Measurements from ENCODE around the gene BTG1. TPM values are rescaled to one million over a fixed set of nuclear protein-coding genes. Genes with fewer than 3 reads are reported as not detected.

The BTG1 gene
- total RNA-seq, 1 donor from 2014 or later = 72.2 TPM

GRCh38 chr12:92142251-92142926, 3.3 kb downstream of the BTG1 start:
- DNase-seq = no peak
- Mint-ChIP-seq H3K4me1 (ENCODE audit: low read depth, unreplicated experiment) (peaks cover 15% of the 10 kb centered on the region), H3K36me3 (ENCODE audit: unreplicated experiment) (no peaks in the 10 kb centered on the region), H3K27ac (ENCODE audit: unreplicated experiment) (peak overlapping the region; percentile 24), H3K27me3 (ENCODE audit: unreplicated experiment) (peaks cover 15% of the 10 kb centered on the region), H3K4me3 (ENCODE audit: unreplicated experiment) (peak overlapping the region; percentile 88), H3K9me3 (ENCODE audit: unreplicated experiment) (peaks cover 24% of the 10 kb centered on the region)
- no peak for TF ChIP-seq CTCF (IDR thresholded peaks at IDR 0.05; ENCODE audit: partially characterized antibody, unreplicated experiment)

- peaks cover 22% of the 10 kb centered on the region for H3K4me1 Mint-ChIP-seq (ENCODE audit: low read depth, unreplicated experiment)
- peaks cover 12% of the 10 kb centered on the region for H3K27me3 Mint-ChIP-seq (ENCODE audit: unreplicated experiment)
- H3K4me3 Mint-ChIP-seq (ENCODE audit: unreplicated experiment) = peak overlapping the region; percentile 88
- no peak for DNase-seq
- H3K36me3 Mint-ChIP-seq (ENCODE audit: unreplicated experiment) = no peaks in the 10 kb centered on the region
- peaks cover 21% of the 10 kb centered on the region for H3K9me3 Mint-ChIP-seq (ENCODE audit: unreplicated experiment)
- no peak overlapping the region for H3K27ac Mint-ChIP-seq (ENCODE audit: unreplicated experiment)
- no peak for TF ChIP-seq CTCF (IDR thresholded peaks at IDR 0.05; ENCODE audit: partially characterized antibody, unreplicated experiment)
These were observed 4.0 kb downstream of the BTG1 start for GRCh38 chr12:92141591-92142121.

- H3K27ac Mint-ChIP-seq (ENCODE audit: unreplicated experiment) = no peak overlapping the region
These were observed 4.6 kb downstream of the BTG1 start for GRCh38 chr12:92140896-92141536.

GRCh38 chr12:92140156-92140555, 5.5 kb downstream of the BTG1 start:
- peak overlapping the region; percentile 88 for H3K4me3 Mint-ChIP-seq (ENCODE audit: unreplicated experiment)
- peaks cover 11% of the 10 kb centered on the region for H3K9me3 Mint-ChIP-seq (ENCODE audit: unreplicated experiment)
- DNase-seq = no peak
- H3K27ac Mint-ChIP-seq (ENCODE audit: unreplicated experiment) = no peak overlapping the region
- peaks cover 27% of the 10 kb centered on the region for H3K4me1 Mint-ChIP-seq (ENCODE audit: low read depth, unreplicated experiment)
- H3K27me3 Mint-ChIP-seq (ENCODE audit: unreplicated experiment) = peaks cover 6% of the 10 kb centered on the region
- H3K36me3 Mint-ChIP-seq (ENCODE audit: unreplicated experiment) = no peaks in the 10 kb centered on the region
- TF ChIP-seq CTCF (IDR thresholded peaks at IDR 0.05; ENCODE audit: partially characterized antibody, unreplicated experiment) = no peak

More at GRCh38 chr12:92140896-92141536, 4.6 kb downstream of the BTG1 start:
- no peak for DNase-seq
- H3K9me3 Mint-ChIP-seq (ENCODE audit: unreplicated experiment) = peaks cover 16% of the 10 kb centered on the region
- TF ChIP-seq CTCF (IDR thresholded peaks at IDR 0.05; ENCODE audit: partially characterized antibody, unreplicated experiment) = no peak
- peak overlapping the region; percentile 88 for H3K4me3 Mint-ChIP-seq (ENCODE audit: unreplicated experiment)
- peaks cover 10% of the 10 kb centered on the region for H3K27me3 Mint-ChIP-seq (ENCODE audit: unreplicated experiment)
- no peaks in the 10 kb centered on the region for H3K36me3 Mint-ChIP-seq (ENCODE audit: unreplicated experiment)
- H3K4me1 Mint-ChIP-seq (ENCODE audit: low read depth, unreplicated experiment) = peaks cover 27% of the 10 kb centered on the region

Measured in glutamatergic neuron (in vitro differentiated cells).